WTC11 (cell line): ENCODE results near the gene CMKLR1. TPM values are rescaled to one million over a fixed set of nuclear protein-coding genes. Genes with fewer than 3 reads are reported as not detected.

ENCODE experiments used
- ATAC-seq: fragments of 200-7000 bp; cut with Tn5 transposase; 2 replicates; pipeline ENCODE4 v1.10.0; 2021; ENCODE audit warnings: mild to moderate bottlenecking, moderate library complexity
- CTCF ChIA-PET: fragments of 300-600 bp; sonication (Branson Sonifier 250); formaldehyde crosslinking; loops from one replicate; lab custom pipeline; 2021; ENCODE audit warnings: antibody characterized with exemption; lab: Charles Lee
- POLR2A ChIA-PET: fragments of 350-600 bp; sonication (Branson Sonifier 250); formaldehyde crosslinking; loops from one replicate; lab custom pipeline; 2021; ENCODE audit warnings: antibody characterized with exemption; lab: Charles Lee
- DNase-seq: peaks from one replicate; pipeline ENCODE4 v3.0.0; 2021; ENCODE audit warnings: low spot score
- H3K27ac Mint-ChIP-seq: 2 replicates; pipeline ENCODE4 v1.8.0; 2021; ENCODE audit warnings: mixed read lengths
- H3K27me3 Mint-ChIP-seq: 2 replicates; pipeline ENCODE4 v1.8.0; 2021; ENCODE audit warnings: low read depth, mild to moderate bottlenecking, moderate library complexity, mixed read lengths
- H3K36me3 Mint-ChIP-seq: 2 replicates; pipeline ENCODE4 v1.8.0; 2021; ENCODE audit warnings: mixed read lengths
- H3K4me1 Mint-ChIP-seq: 2 replicates; pipeline ENCODE4 v1.8.0; 2022; ENCODE audit warnings: mixed read lengths
- H3K4me3 Mint-ChIP-seq: 2 replicates; pipeline ENCODE4 v1.8.0; 2021; ENCODE audit warnings: mild to moderate bottlenecking, moderate library complexity, mixed read lengths
- H3K9me3 Mint-ChIP-seq: 2 replicates; pipeline ENCODE4 v1.8.0; 2021; ENCODE audit warnings: mixed read lengths
- ARID4B ChIP-seq: sonication (generic); formaldehyde crosslinking; IDR thresholded peaks from 2 replicates; pipeline ENCODE4 v1.8.0; 2023; ENCODE audit warnings: missing genetic modification reagents, mild to moderate bottlenecking, borderline replicate concordance
- CREM ChIP-seq: sonication (generic); formaldehyde crosslinking; IDR thresholded peaks from 2 replicates; pipeline ENCODE4 v1.8.1; 2022; ENCODE audit warnings: mild to moderate bottlenecking, missing genetic modification reagents, moderate library complexity
- CTCF ChIP-seq: fragments of 200-600 bp; IDR thresholded peaks from 2 replicates; pipeline ENCODE4 v1.8.0; 2022; ENCODE audit warnings: antibody characterized with exemption
- E2F1 ChIP-seq: sonication (generic); formaldehyde crosslinking; IDR thresholded peaks from 2 replicates; pipeline ENCODE4 v1.8.0; 2022; ENCODE audit warnings: mild to moderate bottlenecking, missing genetic modification reagents
- FOXJ3 ChIP-seq: sonication (generic); formaldehyde crosslinking; IDR thresholded peaks from 2 replicates; pipeline ENCODE4 v1.9.0; 2021; ENCODE audit warnings: missing genetic modification reagents, mild to moderate bottlenecking, borderline replicate concordance
- IRF1 ChIP-seq: sonication (generic); formaldehyde crosslinking; IDR thresholded peaks from 2 replicates; pipeline ENCODE4 v1.8.0; 2023; ENCODE audit warnings: missing genetic modification reagents
- IRF2 ChIP-seq: sonication (generic); formaldehyde crosslinking; IDR thresholded peaks from 2 replicates; pipeline ENCODE4 v1.8.0; 2022; ENCODE audit warnings: low read depth, missing genetic modification reagents, borderline replicate concordance
- NR2C2 ChIP-seq: sonication (generic); formaldehyde crosslinking; IDR thresholded peaks from 2 replicates; pipeline ENCODE4 v1.8.0; 2022; ENCODE audit warnings: mild to moderate bottlenecking, missing genetic modification reagents
- NR3C1 ChIP-seq: sonication (generic); formaldehyde crosslinking; conservative IDR thresholded peaks from 2 replicates; pipeline ENCODE4 v1.8.1; 2023; ENCODE audit warnings: low read depth, mild to moderate bottlenecking, missing genetic modification reagents
- PREB ChIP-seq: sonication (generic); formaldehyde crosslinking; IDR thresholded peaks from 2 replicates; pipeline ENCODE4 v1.8.1; 2022; ENCODE audit warnings: mild to moderate bottlenecking, missing genetic modification reagents, moderate library complexity, borderline replicate concordance
- SP1 ChIP-seq: sonication (generic); formaldehyde crosslinking; conservative IDR thresholded peaks from 2 replicates; pipeline ENCODE4 v1.8.1; 2022; ENCODE audit warnings: missing genetic modification reagents
- USF2 ChIP-seq: sonication (generic); formaldehyde crosslinking; IDR thresholded peaks from 2 replicates; pipeline ENCODE4 v1.8.1; 2023; ENCODE audit warnings: mild to moderate bottlenecking, missing genetic modification reagents, moderate library complexity
- ZBTB43 ChIP-seq: sonication (generic); formaldehyde crosslinking; IDR thresholded peaks from 2 replicates; pipeline ENCODE4 v1.8.1; 2023; ENCODE audit warnings: mild to moderate bottlenecking, missing genetic modification reagents
- ZNF425 ChIP-seq: fragments of 250-450 bp; sonication (Bioruptor Pico); conservative IDR thresholded peaks from 2 replicates; pipeline ENCODE4 v1.9.0; 2021; ENCODE audit warnings: mild to moderate bottlenecking
- ZSCAN18 ChIP-seq: fragments of 250-450 bp; sonication (Bioruptor Pico); IDR thresholded peaks from 2 replicates; pipeline ENCODE4 v2.1.2; 2022; ENCODE audit warnings: mild to moderate bottlenecking, moderate library complexity
- total RNA-seq: library from RNA; stranded (reverse); gene quantifications from 3 replicates; pipeline ENCODE4 v1.2.3, GENCODE V29; 2021

Gene CMKLR1
- total RNA-seq, 1 experiment from 2014 or later = 1.6 TPM

GRCh38 chr12:108325018-108325358, 14.1 kb downstream of the CMKLR1 start:
- H3K4me3 Mint-ChIP-seq = no peak overlapping the region
- H3K4me1 Mint-ChIP-seq = peaks cover 20% of the 10 kb centered on the region
- no peaks in the 10 kb centered on the region for H3K36me3 Mint-ChIP-seq
- H3K27me3 Mint-ChIP-seq = no peaks in the 10 kb centered on the region; the same call in 1 of the 2 replicates
- TF ChIP-seq PREB (CRISPR knock-in tag) = no peak
- TF ChIP-seq FOXJ3 (CRISPR knock-in tag) = no peak
- ChIA-PET CTCF (no interaction called here), POLR2A (no interaction called here)
- DNase-seq (no peak), ATAC-seq (no peak)
- H3K27ac Mint-ChIP-seq = no peak overlapping the region
- H3K9me3 Mint-ChIP-seq = peaks cover 2% of the 10 kb centered on the region

- ChIA-PET CTCF (no interaction called here), POLR2A (no interaction called here)
- H3K4me3 Mint-ChIP-seq = no peak overlapping the region
- no peak for DNase-seq
- H3K27me3 Mint-ChIP-seq = no peaks in the 10 kb centered on the region; the same call in 1 of the 2 replicates
- no peaks in the 10 kb centered on the region for H3K9me3 Mint-ChIP-seq
- H3K36me3 Mint-ChIP-seq = no peaks in the 10 kb centered on the region
- H3K27ac Mint-ChIP-seq = no peak overlapping the region
- TF ChIP-seq CTCF (no peak), E2F1 (no peak), ZBTB43 (CRISPR knock-in tag) (no peak), NR3C1 (CRISPR knock-in tag) (no peak), SP1 (no peak), NR2C2 (CRISPR knock-in tag) (no peak), USF2 (CRISPR knock-in tag) (no peak), CREM (CRISPR knock-in tag) (no peak), ARID4B (CRISPR knock-in tag) (no peak), PREB (CRISPR knock-in tag) (no peak), IRF1 (CRISPR knock-in tag) (no peak), IRF2 (CRISPR knock-in tag) (no peak), ZNF425 (no peak), ZSCAN18 (CRISPR knock-in tag) (no peak)
- no peak for ATAC-seq
- peaks cover 24% of the 10 kb centered on the region for H3K4me1 Mint-ChIP-seq
Observed at GRCh38 chr12:108324351-108325017, 14.6 kb downstream of the CMKLR1 start.
